NT2/D1 (cell line): Measurements from ENCODE around the gene GRAPL.
"Not testable (repeated sequence)": the region's sequence is repeated elsewhere in the genome, so short reads cannot be mapped to it uniquely, and the experiment has no call there.

Source experiments
- DNase-seq: peaks from one replicate; pipeline ENCODE4 v3.0.0-alpha.2; 2011; ENCODE audit warnings: low read depth, low spot score
- H3K27me3 ChIP-seq: 2 replicates; pipeline ENCODE4 v1.6.0; 2011; ENCODE audit warnings: mild to moderate bottlenecking; ENCODE audit not compliant: insufficient read length, insufficient read depth
- H3K36me3 ChIP-seq: 2 replicates; pipeline ENCODE4 v1.6.1; 2011; ENCODE audit warnings: mild to moderate bottlenecking, low read length, mixed read lengths; ENCODE audit not compliant: insufficient read depth, insufficient read length
- H3K4me1 ChIP-seq: 2 replicates; pipeline ENCODE4 v1.5.1; 2011; ENCODE audit not compliant: insufficient read depth, insufficient read length
- H3K4me3 ChIP-seq: 2 replicates; pipeline ENCODE4 v1.5.1; 2011; ENCODE audit warnings: low read depth; ENCODE audit not compliant: insufficient read length
- H3K9ac ChIP-seq: 2 replicates; pipeline ENCODE4 v1.6.0; 2011; ENCODE audit warnings: low read depth; ENCODE audit not compliant: insufficient read length
- H3K9me3 ChIP-seq: 2 replicates; pipeline ENCODE4 v1.5.1; 2011; ENCODE audit warnings: mild to moderate bottlenecking, low read length; ENCODE audit not compliant: insufficient read depth

The GRAPL gene

GRCh38 chr17:19127148-19127980 lies at the start of gene GRAPL:
GRAPL (plus strand) TSS chr17:19127589; CDS start chr17:19127620, 31 bp downstream.
- not testable (repeated sequence) for H3K4me3 ChIP-seq, DNase-seq, H3K9me3 ChIP-seq, H3K9ac ChIP-seq, H3K27me3 ChIP-seq, H3K36me3 ChIP-seq, H3K4me1 ChIP-seq

GRCh38 chr17:19088804-19089685 lies 38.3 kb upstream of the GRAPL start:
- not testable (repeated sequence) for DNase-seq, H3K9ac ChIP-seq, H3K36me3 ChIP-seq, H3K4me1 ChIP-seq, H3K9me3 ChIP-seq, H3K4me3 ChIP-seq, H3K27me3 ChIP-seq

- H3K9ac ChIP-seq, H3K27me3 ChIP-seq, DNase-seq, H3K36me3 ChIP-seq, H3K9me3 ChIP-seq, H3K4me1 ChIP-seq, H3K4me3 ChIP-seq: not testable (repeated sequence)
Observed at GRCh38 chr17:19090058-19090772, 37.2 kb upstream of the GRAPL start.

DNA sequence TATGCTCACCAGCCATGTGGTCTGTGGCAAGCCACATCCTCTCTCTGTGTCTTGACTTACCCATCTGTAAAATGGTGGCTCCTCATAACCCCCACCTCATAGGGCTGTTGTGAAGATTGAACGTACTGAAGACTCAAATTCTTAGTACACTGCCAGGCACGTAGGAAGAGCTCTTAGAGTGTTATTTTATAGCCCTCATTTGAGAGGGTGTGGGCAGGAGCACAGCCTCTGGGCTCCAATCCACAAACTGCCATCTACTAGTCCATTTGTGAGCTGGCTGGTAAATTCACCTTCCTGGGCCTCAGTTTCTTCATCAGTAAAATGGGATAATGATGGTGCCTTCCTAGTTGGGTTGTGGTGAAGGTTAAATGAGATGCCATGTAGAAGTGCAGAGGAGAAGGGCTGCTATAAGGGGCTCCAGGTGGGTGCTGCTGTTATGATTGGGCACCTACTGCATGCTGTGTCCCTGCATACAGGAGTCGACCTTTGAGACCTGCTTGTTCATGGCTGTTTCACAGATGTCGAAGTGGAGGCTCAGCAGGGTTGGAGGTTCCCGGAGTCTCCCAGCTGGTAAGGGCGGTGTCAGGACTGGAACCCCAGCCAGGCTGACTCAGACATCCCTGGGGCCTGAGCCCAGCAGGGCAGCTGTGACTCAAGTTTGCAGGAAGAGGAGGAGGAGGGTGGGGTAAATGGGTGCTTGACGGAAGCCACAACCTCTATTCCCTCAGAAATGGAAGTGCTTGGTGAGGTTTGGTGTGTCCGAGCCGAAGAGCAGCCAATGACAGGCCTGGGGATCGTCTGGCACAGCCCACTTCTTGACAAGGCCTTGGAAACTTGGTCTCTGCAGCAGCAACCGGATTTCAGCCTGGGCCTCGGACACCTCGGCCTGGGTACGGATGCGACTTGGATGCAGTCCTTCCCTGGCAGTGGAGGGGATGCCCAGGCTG lies 34.4 kb upstream of the GRAPL start:
- H3K9me3 ChIP-seq, H3K4me1 ChIP-seq, H3K4me3 ChIP-seq, H3K9ac ChIP-seq, H3K27me3 ChIP-seq, H3K36me3 ChIP-seq, DNase-seq: not testable (repeated sequence)

- not testable (repeated sequence) for H3K9ac ChIP-seq, H3K27me3 ChIP-seq, H3K36me3 ChIP-seq, DNase-seq, H3K4me3 ChIP-seq, H3K4me1 ChIP-seq, H3K9me3 ChIP-seq
Observed at GRCh38 chr17:19093684-19094438, 33.5 kb upstream of the GRAPL start.

- H3K9me3 ChIP-seq, H3K27me3 ChIP-seq, DNase-seq: not testable (repeated sequence)
Observed at GRCh38 chr17:19108517-19108916, 18.9 kb upstream of the GRAPL start.

GRCh38 chr17:19110189-19111097 lies 16.9 kb upstream of the GRAPL start:
- H3K36me3 ChIP-seq, H3K27me3 ChIP-seq, DNase-seq, H3K4me3 ChIP-seq, H3K9me3 ChIP-seq, H3K4me1 ChIP-seq, H3K9ac ChIP-seq: not testable (repeated sequence)

More at GRCh38 chr17:19108517-19108916, 18.9 kb upstream of the GRAPL start:
- H3K4me3 ChIP-seq, H3K4me1 ChIP-seq, H3K9ac ChIP-seq, H3K36me3 ChIP-seq: not testable (repeated sequence)

DNA sequence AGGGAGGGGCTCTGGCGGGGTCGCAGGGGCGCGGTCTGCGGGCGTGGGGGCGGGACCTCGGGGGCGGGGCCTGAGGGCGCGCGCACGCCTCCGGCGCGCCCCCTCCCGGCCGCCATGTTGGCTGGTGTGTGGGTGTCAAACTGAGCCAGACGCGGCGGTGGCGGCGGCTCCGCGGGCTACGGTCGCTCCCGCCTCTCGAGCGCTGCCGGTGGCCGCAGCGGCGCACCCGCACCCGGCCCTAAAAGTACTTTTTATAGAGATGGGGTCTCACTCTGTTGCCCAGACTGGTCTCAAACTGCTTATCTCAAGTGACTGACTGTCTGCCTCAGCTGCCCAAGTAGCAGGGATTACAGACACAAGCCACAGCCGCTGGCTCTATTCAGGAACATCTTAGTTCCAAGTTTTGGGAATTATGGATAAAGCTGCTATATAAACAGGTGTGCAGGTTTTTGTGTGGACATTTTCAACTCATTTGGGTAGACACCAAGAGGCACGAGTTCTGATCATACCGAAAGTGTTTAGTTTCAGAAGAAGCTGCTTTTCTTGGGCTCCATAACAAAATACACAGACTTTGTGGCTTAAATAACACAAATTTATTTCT lies 16.2 kb upstream of the GRAPL start:
- not testable (repeated sequence) for H3K9ac ChIP-seq, H3K36me3 ChIP-seq, H3K27me3 ChIP-seq, H3K4me1 ChIP-seq, H3K9me3 ChIP-seq, H3K4me3 ChIP-seq
- peak; percentile 28 for DNase-seq

GRCh38 chr17:19111801-19112458 lies 15.5 kb upstream of the GRAPL start:
- H3K9ac ChIP-seq, H3K9me3 ChIP-seq, H3K4me1 ChIP-seq, H3K4me3 ChIP-seq, H3K27me3 ChIP-seq, H3K36me3 ChIP-seq: not testable (repeated sequence)
- peak; percentile 40 for DNase-seq
